GM12878 (cell line): Measurements from ENCODE around the gene CACNG4. TPM values are rescaled to one million over a fixed set of nuclear protein-coding genes. Genes with fewer than 3 reads are reported as not detected.

ENCODE experiments used
- ATAC-seq: fragments of 200-7000 bp; cut with Tn5 transposase; 3 replicates; pipeline ENCODE4 v1.9.1; 2020; ENCODE audit warnings: mild to moderate bottlenecking, moderate library complexity
- BruUV-seq: library from RNA; stranded (reverse); fragments of 400-500 nt; replicated peaks from 2 replicates; lab custom pipeline; 2021; lab: Mats Ljungman, UMichigan
- CTCF ChIA-PET: fragments of 300-600 bp; sonication (Branson Sonifier 250); formaldehyde crosslinking; extraction: SDS; loops from one replicate; lab custom pipeline; 2021; ENCODE audit warnings: inconsistent platforms; lab: Yijun Ruan, JAX
- POLR2A ChIA-PET: fragments of 350-600 bp; formaldehyde crosslinking; extraction: SDS; loops from one replicate; lab custom pipeline; 2021; ENCODE audit warnings: inconsistent platforms; lab: Charles Lee
- RAD21 ChIA-PET: fragments of 300-600 bp; sonication (Branson Sonifier 250); formaldehyde crosslinking; loops from one replicate; lab custom pipeline; 2023; ENCODE audit warnings: antibody characterized with exemption; ENCODE audit not compliant: unreplicated experiment; lab: Charles Lee
- SMC1A ChIA-PET: fragments of 300-600 bp; sonication (Branson Sonifier 250); formaldehyde crosslinking; loops from one replicate; lab custom pipeline; 2023; ENCODE audit not compliant: unreplicated experiment, uncharacterized antibody; lab: Charles Lee
- DNase-seq: peaks from one replicate; pipeline ENCODE4 v3.0.0-alpha.2; 2011; ENCODE audit warnings: low read depth, low spot score
- FAIRE-seq: peaks from 3 replicates; lab custom pipeline; 2011; peaks lifted over from hg19 to GRCh38; lab: Jason Lieb, UNC
- H2AFZ ChIP-seq: 2 replicates; pipeline ENCODE4 v1.6.0; 2011; ENCODE audit warnings: low read depth, low read length, control low read depth; ENCODE audit not compliant: control insufficient read depth
- H3K27ac ChIP-seq: 2 replicates; pipeline ENCODE4 v1.5.1; 2011; ENCODE audit warnings: control low read depth; ENCODE audit not compliant: control insufficient read depth, insufficient read depth
- H3K27me3 ChIP-seq, 2 experiments: replicated peaks in 1 of 2; 2 replicates each; pipeline versions ENCODE4 v1.6.0 to v1.6.1; 2011; ENCODE audit warnings: low read length in 1 of 2; ENCODE audit not compliant: control insufficient read depth in 2 of 2, insufficient read depth in 2 of 2
- H3K36me3 ChIP-seq, 2 experiments: 2 replicates each; pipeline ENCODE4 v1.5.1; 2011; ENCODE audit warnings: low read length in 1 of 2; ENCODE audit not compliant: control insufficient read depth in 2 of 2, insufficient read depth in 2 of 2
- H3K4me1 ChIP-seq: 2 replicates; pipeline ENCODE4 v1.6.1; 2011; ENCODE audit warnings: mild to moderate bottlenecking, low read length, moderate library complexity, mixed read lengths; ENCODE audit not compliant: control insufficient read depth, insufficient read depth
- H3K4me2 ChIP-seq: 2 replicates; pipeline ENCODE4 v1.6.0; 2011; ENCODE audit warnings: control low read depth; ENCODE audit not compliant: control insufficient read depth, insufficient read depth
- H3K4me3 ChIP-seq: fragments of 200-600 bp; sonication (generic); 2 replicates; pipeline ENCODE4 v1.5.1; 2016
- H3K79me2 ChIP-seq: 2 replicates; pipeline ENCODE4 v1.6.0; 2011; ENCODE audit warnings: low read length; ENCODE audit not compliant: control insufficient read depth, insufficient read depth
- H3K9ac ChIP-seq: 2 replicates; pipeline ENCODE4 v1.8.0; 2011; ENCODE audit warnings: low read length, control low read depth, mixed read lengths; ENCODE audit not compliant: control insufficient read depth, insufficient read depth
- H3K9me3 ChIP-seq: replicated peaks from 3 replicates; pipeline ENCODE4 v1.5.1; 2011; ENCODE audit warnings: mild to moderate bottlenecking, low read length; ENCODE audit not compliant: control insufficient read depth, insufficient read depth
- H4K20me1 ChIP-seq: 2 replicates; pipeline ENCODE4 v1.6.0; 2011; ENCODE audit not compliant: control insufficient read depth, insufficient read depth
- DPF2 ChIP-seq: fragments of 450-650 bp; IDR thresholded peaks from 2 replicates; pipeline ENCODE4 v1.6.1; 2017; ENCODE audit warnings: mild to moderate bottlenecking
- ELK1 ChIP-seq: IDR thresholded peaks from 2 replicates; pipeline ENCODE4 v1.6.1; 2012; ENCODE audit warnings: low read depth, low read length, improper control_type of control experiment
- GABPA ChIP-seq: IDR thresholded peaks from 2 replicates; pipeline ENCODE4 v1.6.1; 2014; ENCODE audit warnings: antibody characterized with exemption, low read depth, mild to moderate bottlenecking, inconsistent platforms
- IKZF2 ChIP-seq, 2 experiments: fragments of 450-650 bp; IDR thresholded peaks; 2 replicates each; pipeline ENCODE4 v1.6.1; 2017; ENCODE audit warnings: mild to moderate bottlenecking in 2 of 2, moderate library complexity in 2 of 2
- NFYA ChIP-seq: IDR thresholded peaks from 2 replicates; pipeline ENCODE4 v1.6.1; 2011; ENCODE audit warnings: low read depth, mild to moderate bottlenecking, low read length, improper control_type of control experiment, borderline replicate concordance
- NKRF ChIP-seq: fragments of 450-650 bp; conservative IDR thresholded peaks from 2 replicates; pipeline ENCODE4 v1.6.1; 2017; ENCODE audit warnings: mild to moderate bottlenecking, moderate library complexity
- NR2C2 ChIP-seq: IDR thresholded peaks from 2 replicates; pipeline ENCODE4 v1.6.1; 2011; ENCODE audit warnings: borderline replicate concordance, low read depth; ENCODE audit not compliant: control insufficient read depth, insufficient read length
- RELA ChIP-seq: fragments of 450-650 bp; IDR thresholded peaks from 2 replicates; pipeline ENCODE4 v1.8.0; 2014; ENCODE audit warnings: borderline replicate concordance; ENCODE audit not compliant: partially characterized antibody
- SIN3A ChIP-seq: IDR thresholded peaks from 2 replicates; pipeline ENCODE4 v1.6.1; 2012; ENCODE audit warnings: low read depth, low read length, improper control_type of control experiment
- SUZ12 ChIP-seq: fragments of 200-600 bp; sonication (generic); IDR thresholded peaks from one replicate; pipeline ENCODE4 v1.6.1; 2018; ENCODE audit warnings: antibody characterized with exemption, mild to moderate bottlenecking; ENCODE audit not compliant: unreplicated experiment
- TBL1XR1 ChIP-seq: IDR thresholded peaks from 2 replicates; pipeline ENCODE4 v1.6.1; 2012; ENCODE audit warnings: low read depth, low read length, improper control_type of control experiment
- TCF12 ChIP-seq: IDR thresholded peaks from 2 replicates; pipeline ENCODE4 v1.6.1; 2011; ENCODE audit warnings: low read depth, mild to moderate bottlenecking, low read length
- TCF3 ChIP-seq: IDR thresholded peaks from 2 replicates; pipeline ENCODE4 v1.6.1; 2012; ENCODE audit warnings: low read depth, mild to moderate bottlenecking, low read length, borderline replicate concordance; ENCODE audit not compliant: insufficient read depth
- YY1 ChIP-seq: IDR thresholded peaks from 2 replicates; pipeline ENCODE4 v1.6.1; 2011; ENCODE audit warnings: low read depth, mild to moderate bottlenecking, low read length
- ZNF384 ChIP-seq: IDR thresholded peaks from 2 replicates; pipeline ENCODE4 v1.6.1; 2012; ENCODE audit warnings: low read depth, mild to moderate bottlenecking, low read length, improper control_type of control experiment, borderline replicate concordance
- ZNF592 ChIP-seq: fragments of 450-650 bp; IDR thresholded peaks from 2 replicates; pipeline ENCODE4 v1.6.1; 2017; ENCODE audit warnings: mild to moderate bottlenecking, moderate library complexity
- WGBS: methylation state at CpG from one replicate; pipeline ENCODE4 v1.1.6; 2016; ENCODE audit warnings: low lambda C conversion rate; ENCODE audit not compliant: insufficient replicate concordance, insufficient coverage; ENCODE audit errors: missing lambda C conversion rate; 5-methylcytosine and 5-hydroxymethylcytosine counted together
- in situ Hi-C: fragments of 300-500 bp; cut with MboI; formaldehyde crosslinking; loops from 9 replicates; pipeline ENCODE4 v1.14.3; 2018; ENCODE audit warnings: mixed read lengths
- intact Hi-C: fragments of 100-400 bp; cut with micrococcal nuclease; formaldehyde crosslinking; loops from one replicate; pipeline ENCODE4 v1.14.2; 2022; ENCODE audit not compliant: unreplicated experiment
- polyA plus RNA-seq, 11 experiments: library from polyadenylated mRNA; depleted of rRNA in 4 of 11; unstranded in 6 of 11; stranded (reverse) in 5 of 11; fragments of >200 nt; fragmentation: Nextera tagmentation in 4 of 11; fragmentation: Illumina TruSeq in 1 of 11; extraction: Ambion mirVana in 4 of 11; extraction: Trizol in 1 of 11; gene quantifications; 1 replicate in 1 of 11; 2 replicates in 10 of 11; pipeline versions ENCODE4 v1.2.1 to v1.2.3, GENCODE V29; 2011 to 2016; ENCODE audit warnings: inconsistent platforms in 2 of 11, missing spikeins in 2 of 11, low read depth in 1 of 11
- total RNA-seq, 4 experiments: library from RNA; depleted of rRNA in 3 of 4; stranded (reverse); fragments of >200 nt in 3 of 4; fragmentation: Illumina TruSeq in 1 of 4; extraction: Trizol in 1 of 4; gene quantifications; 2 replicates each; pipeline versions ENCODE4 v1.2.1 to v1.2.3, GENCODE V29; 2013 to 2021

Gene CACNG4
- total and polyA plus RNA-seq, 10 of the 15 experiments (the other 5 are each of a cell fraction or from before 2014, with no cell fraction given), result 0.08 TPM; not detected in 8

- 30% methylated on average over 7 of the region's 7 CpGs for WGBS
- no peak for DNase-seq
- no peaks in the 10 kb centered on the region for H3K4me1 ChIP-seq
- no peak overlapping the region for H3K27ac ChIP-seq
- RAD21 ChIA-PET, result no interaction called here
- no peak overlapping the region for H3K9ac ChIP-seq
- no peaks in the 10 kb centered on the region for H3K79me2 ChIP-seq
- no peak overlapping the region for H3K4me3 ChIP-seq
- BruUV-seq, result no TSS peak
- no peaks in the 10 kb centered on the region for H3K36me3 ChIP-seq
- H3K9me3 ChIP-seq, result no peaks in the 10 kb centered on the region; the same call in 2 of the 3 replicates
- ATAC-seq, result no peak
- H3K27me3 ChIP-seq, result no peaks in the 10 kb centered on the region
- SMC1A ChIA-PET, result no interaction called here
- in situ Hi-C loops, result no loop called here
- no peaks in the 10 kb centered on the region for H4K20me1 ChIP-seq
- intact Hi-C loops, result no loop called here
- POLR2A ChIA-PET, result no interaction called here
- H2AFZ ChIP-seq, result no peak overlapping the region
- FAIRE-seq, result no peak
- H3K4me2 ChIP-seq, result no peak overlapping the region
- CTCF ChIA-PET, result no interaction called here
- TF ChIP-seq ELK1 (no peak), YY1 (no peak), NFYA (no peak), SIN3A (no peak), RELA (no peak), SUZ12 (no peak), ZNF592 (no peak), TCF3 (no peak), IKZF2 (IDR thresholded peaks at IDR 0.05) (no peak), ZNF384 (no peak), TCF12 (no peak), TBL1XR1 (no peak), DPF2 (no peak), NR2C2 (no peak), GABPA (no peak), NKRF (no peak)
Measured at GRCh38 chr17:66995944-66996343, 31.4 kb downstream of the CACNG4 start.
